ENCODE results near the gene CIAO3.

CIAO3 gene

GRCh38 chr16:733382-734207, 7.2 kb downstream of the CIAO3 start:
- no peak for DNase-seq (ENCODE audit: low spot score)
- H3K4me3 ChIP-seq = no peak overlapping the region
- H3K27ac ChIP-seq = no peak overlapping the region
- TF ChIP-seq CTCF (IDR thresholded peaks at IDR 0.05) = no peak

- H3K27ac ChIP-seq = no peak overlapping the region
- TF ChIP-seq CTCF (IDR thresholded peaks at IDR 0.05) = no peak
- no peak overlapping the region for H3K4me3 ChIP-seq
- DNase-seq (ENCODE audit: low spot score) = no peak
Observed at GRCh38 chr16:732936-733335, 7.9 kb downstream of the CIAO3 start.

GRCh38 chr16:732332-732731, 8.5 kb downstream of the CIAO3 start:
- Histone ChIP-seq H3K4me3 (no peak overlapping the region), H3K27ac (no peak overlapping the region)
- no peak for DNase-seq (ENCODE audit: low spot score)
- TF ChIP-seq CTCF (IDR thresholded peaks at IDR 0.05) = no peak

- no peak for TF ChIP-seq CTCF (IDR thresholded peaks at IDR 0.05)
- no peak overlapping the region for H3K27ac ChIP-seq
- DNase-seq (ENCODE audit: low spot score) = no peak
- no peak overlapping the region for H3K4me3 ChIP-seq
Observed at GRCh38 chr16:730666-731509, 9.9 kb downstream of the CIAO3 start.

- no peak for TF ChIP-seq CTCF (IDR thresholded peaks at IDR 0.05)
- DNase-seq (ENCODE audit: low spot score) = no peak
- Histone ChIP-seq H3K27ac (no peak overlapping the region), H3K4me3 (no peak overlapping the region)
Observed at GRCh38 chr16:729768-730665, 10.8 kb downstream of the CIAO3 start.

GRCh38 chr16:728890-729744, 11.7 kb downstream of the CIAO3 start:
- peak overlapping the region; percentile 72 for H3K4me3 ChIP-seq
- no peak for DNase-seq (ENCODE audit: low spot score)
- no peak overlapping the region for H3K27ac ChIP-seq
- TF ChIP-seq CTCF (IDR thresholded peaks at IDR 0.05) = no peak

Data from coronary artery (tissue), 2 donors.